ENCODE measurements around the gene WDR33.
A peak's percentile ranks its signal among the peaks of the same experiment; 100 is the strongest.

The WDR33 gene

DNA sequence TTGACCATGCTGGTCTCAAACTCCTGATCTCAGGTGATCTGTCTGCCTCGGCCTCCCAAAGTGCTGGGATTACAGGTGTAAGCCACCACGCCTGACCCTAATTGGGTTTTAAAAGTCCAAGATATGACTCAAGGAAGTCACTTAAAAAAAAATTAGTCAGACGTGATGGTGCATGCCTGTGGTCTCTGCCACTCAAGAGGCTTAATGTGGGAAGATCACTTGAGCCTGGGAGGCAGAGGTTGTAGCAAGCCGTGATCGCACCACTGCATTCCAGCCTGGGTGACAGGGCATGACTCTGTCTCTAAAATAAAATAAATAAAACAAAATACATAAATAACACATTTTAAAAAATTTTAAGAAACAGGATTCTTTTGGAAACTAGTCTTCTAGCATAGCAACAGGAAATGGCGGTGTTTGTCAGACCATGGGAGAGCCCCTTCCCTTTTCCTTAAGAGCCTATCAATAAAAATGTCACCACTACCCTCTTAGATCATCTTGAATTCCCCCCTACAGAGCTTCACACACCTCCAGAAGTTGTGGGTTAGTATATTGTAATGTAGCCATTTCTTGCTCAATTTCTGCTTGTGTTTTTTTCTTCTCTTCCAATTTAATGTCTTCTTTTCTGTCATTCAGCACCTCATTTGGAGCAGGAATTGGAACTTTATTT, 89.5 kb downstream of the WDR33 start:
- peak in 1 of 2 donors; percentile 18 for DNase-seq
- Histone ChIP-seq H2BK12ac (ENCODE audit: low read length) (no peak overlapping the region), H3K9ac (ENCODE audit: low read length) (no peak overlapping the region), H3K4me3 (ENCODE audit: low read depth, low read length) (no peak overlapping the region), H3K79me2 (ENCODE audit: control insufficient read depth, insufficient read depth, low read length, poor library complexity) (no peaks in the 10 kb centered on the region), H2AK5ac (ENCODE audit: low read length) (no peak overlapping the region), H2AFZ (ENCODE audit: insufficient read depth, low read length, poor library complexity) (no peak overlapping the region), H3K23ac (ENCODE audit: low read length) (no peak overlapping the region), H4K91ac (ENCODE audit: low read depth, low read length) (no peak overlapping the region), H3K4me2 (ENCODE audit: low read length) (no peak overlapping the region), H3K4me1 (ENCODE audit: control insufficient read depth in 1 of 2, insufficient read depth in 2 of 2, low read length in 2 of 2) (no peaks in the 10 kb centered on the region), H3K14ac (ENCODE audit: low read length) (no peak overlapping the region), H4K8ac (ENCODE audit: low read depth, low read length) (no peak overlapping the region), H4K12ac (ENCODE audit: low read depth, low read length) (no peak overlapping the region), H3K79me1 (ENCODE audit: low read length) (no peaks in the 10 kb centered on the region), H3K27me3 (ENCODE audit: insufficient read depth, low read length) (no peaks in the 10 kb centered on the region), H2BK5ac (ENCODE audit: low read depth, low read length, poor library complexity) (no peak overlapping the region), H3K9me3 (ENCODE audit: insufficient read depth, low read depth, low read length) (no peaks in the 10 kb centered on the region), H3K4ac (ENCODE audit: low read depth, low read length) (no peak overlapping the region), H2BK120ac (ENCODE audit: insufficient read depth, low read length, poor library complexity) (no peak overlapping the region), H3K36me3 (ENCODE audit: control insufficient read depth in 1 of 2, insufficient read depth in 2 of 2, low read length in 2 of 2) (peaks cover 26 to 39% of the 10 kb centered on the region in 2 experiments), H3K27ac (ENCODE audit: low read depth, low read length) (no peak overlapping the region), H3K18ac (ENCODE audit: low read length) (no peak overlapping the region)
- WGBS (ENCODE audit: extremely low coverage, insufficient coverage, insufficient read length), result no CpG with 5 or more reads among the region's 6 CpGs

DNA sequence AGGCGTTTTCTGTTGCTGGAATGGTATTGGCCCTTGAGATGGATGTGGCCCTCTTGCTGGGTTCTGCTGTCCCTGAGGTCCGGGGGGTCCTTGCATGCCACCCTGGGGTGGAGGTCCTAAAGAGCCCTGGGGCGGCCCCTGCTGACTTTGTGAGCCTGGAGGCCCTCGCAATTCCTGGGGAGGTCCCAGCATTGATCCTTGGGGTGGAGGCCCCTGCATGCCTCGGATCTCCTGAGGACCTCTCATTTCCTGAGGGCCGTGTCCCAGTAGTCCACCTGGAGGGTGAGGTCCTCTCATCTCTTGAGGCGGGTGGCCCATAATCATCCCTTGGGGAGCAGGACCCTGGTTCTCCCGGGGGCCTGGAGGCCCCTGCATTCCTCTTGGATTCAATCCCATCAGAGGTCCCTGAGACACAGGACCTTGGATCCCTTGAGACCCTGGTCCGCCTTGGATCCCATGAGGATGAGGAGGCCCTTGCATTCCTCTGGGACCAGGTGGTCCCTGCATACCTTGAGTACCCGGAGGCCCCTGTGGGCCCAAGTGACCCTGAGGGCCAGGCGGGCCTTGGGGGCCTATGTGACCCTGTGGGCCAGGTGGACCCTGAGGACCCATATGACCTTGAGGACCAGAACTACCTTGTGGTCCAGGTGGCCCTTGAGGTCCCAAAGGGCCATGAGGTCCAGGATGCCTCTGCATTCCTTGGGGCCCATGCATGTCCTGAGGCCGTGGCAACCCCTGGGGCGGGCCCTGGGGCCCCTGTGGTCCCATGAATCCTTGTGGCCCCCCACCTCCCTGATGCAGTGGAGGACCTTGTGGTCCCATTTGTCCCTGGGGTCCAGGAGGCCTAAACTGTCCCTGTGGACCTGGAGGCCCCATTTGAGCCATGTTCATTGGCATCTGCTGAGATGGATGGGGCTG, 91.4 kb downstream of the WDR33 start:
- peaks cover 29 to 35% of the 10 kb centered on the region in 2 experiments for H3K36me3 ChIP-seq (ENCODE audit: control insufficient read depth in 1 of 2, insufficient read depth in 2 of 2, low read length in 2 of 2)
- no peaks in the 10 kb centered on the region for H3K79me1 ChIP-seq (ENCODE audit: low read length)
- no peak overlapping the region for H3K14ac ChIP-seq (ENCODE audit: low read length)
- no peak overlapping the region for H3K9ac ChIP-seq (ENCODE audit: low read length)
- no peak for DNase-seq
- H2AK5ac ChIP-seq (ENCODE audit: low read length), result no peak overlapping the region
- H2BK12ac ChIP-seq (ENCODE audit: low read length), result no peak overlapping the region
- H3K27me3 ChIP-seq (ENCODE audit: insufficient read depth, low read length), result no peaks in the 10 kb centered on the region
- no peak overlapping the region for H2AFZ ChIP-seq (ENCODE audit: insufficient read depth, low read length, poor library complexity)
- no peaks in the 10 kb centered on the region for H3K79me2 ChIP-seq (ENCODE audit: control insufficient read depth, insufficient read depth, low read length, poor library complexity)
- H3K27ac ChIP-seq (ENCODE audit: low read depth, low read length), result no peak overlapping the region
- H4K12ac ChIP-seq (ENCODE audit: low read depth, low read length), result no peak overlapping the region
- no peaks in the 10 kb centered on the region for H3K4me1 ChIP-seq (ENCODE audit: control insufficient read depth in 1 of 2, insufficient read depth in 2 of 2, low read length in 2 of 2)
- no peak overlapping the region for H4K8ac ChIP-seq (ENCODE audit: low read depth, low read length)
- H2BK5ac ChIP-seq (ENCODE audit: low read depth, low read length, poor library complexity), result no peak overlapping the region
- no peak overlapping the region for H3K4me2 ChIP-seq (ENCODE audit: low read length)
- H3K4me3 ChIP-seq (ENCODE audit: low read depth, low read length), result no peak overlapping the region
- no peak overlapping the region for H3K18ac ChIP-seq (ENCODE audit: low read length)
- no peak overlapping the region for H3K4ac ChIP-seq (ENCODE audit: low read depth, low read length)
- H3K9me3 ChIP-seq (ENCODE audit: insufficient read depth, low read depth, low read length), result no peaks in the 10 kb centered on the region
- H3K23ac ChIP-seq (ENCODE audit: low read length), result no peak overlapping the region
- H2BK120ac ChIP-seq (ENCODE audit: insufficient read depth, low read length, poor library complexity), result no peak overlapping the region
- no peak overlapping the region for H4K91ac ChIP-seq (ENCODE audit: low read depth, low read length)
- WGBS (ENCODE audit: extremely low coverage, insufficient coverage, insufficient read length), result no CpG with 5 or more reads among the region's 13 CpGs

DNA sequence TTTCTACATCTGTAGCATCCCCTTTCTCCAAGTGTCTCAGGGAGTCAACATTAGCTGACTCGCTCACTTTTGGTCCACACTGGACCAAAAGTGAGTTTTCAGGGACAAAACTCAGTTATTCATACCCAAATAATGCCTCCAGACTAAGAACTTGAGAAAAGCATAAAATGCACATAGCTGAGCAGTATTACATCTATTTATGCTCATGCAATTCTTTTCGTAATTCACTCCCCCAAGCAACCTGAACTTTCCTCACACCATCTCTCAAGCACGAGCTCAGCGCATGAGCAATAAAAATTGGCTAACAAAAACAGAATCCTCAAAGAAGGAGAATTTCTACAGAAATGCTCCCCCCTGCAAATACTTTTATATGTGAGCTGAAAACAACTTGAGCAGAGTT, 92.7 kb downstream of the WDR33 start:
- H3K9ac ChIP-seq (ENCODE audit: low read length), result no peak overlapping the region
- no peak overlapping the region for H4K8ac ChIP-seq (ENCODE audit: low read depth, low read length)
- no peaks in the 10 kb centered on the region for H3K79me2 ChIP-seq (ENCODE audit: control insufficient read depth, insufficient read depth, low read length, poor library complexity)
- no peak overlapping the region for H3K18ac ChIP-seq (ENCODE audit: low read length)
- no peak overlapping the region for H2AK5ac ChIP-seq (ENCODE audit: low read length)
- no peaks in the 10 kb centered on the region for H3K9me3 ChIP-seq (ENCODE audit: insufficient read depth, low read depth, low read length)
- H3K36me3 ChIP-seq (ENCODE audit: control insufficient read depth in 1 of 2, insufficient read depth in 2 of 2, low read length in 2 of 2), result peaks cover 32 to 42% of the 10 kb centered on the region in 2 experiments
- H3K14ac ChIP-seq (ENCODE audit: low read length), result no peak overlapping the region
- no CpG with 5 or more reads among the region's 4 CpGs for WGBS (ENCODE audit: extremely low coverage, insufficient coverage, insufficient read length)
- H2AFZ ChIP-seq (ENCODE audit: insufficient read depth, low read length, poor library complexity), result no peak overlapping the region
- no peak overlapping the region for H3K4me2 ChIP-seq (ENCODE audit: low read length)
- H4K91ac ChIP-seq (ENCODE audit: low read depth, low read length), result no peak overlapping the region
- H2BK120ac ChIP-seq (ENCODE audit: insufficient read depth, low read length, poor library complexity), result no peak overlapping the region
- no peaks in the 10 kb centered on the region for H3K79me1 ChIP-seq (ENCODE audit: low read length)
- H3K27ac ChIP-seq (ENCODE audit: low read depth, low read length), result no peak overlapping the region
- no peak overlapping the region for H3K23ac ChIP-seq (ENCODE audit: low read length)
- no peaks in the 10 kb centered on the region for H3K27me3 ChIP-seq (ENCODE audit: insufficient read depth, low read length)
- no peak overlapping the region for H2BK5ac ChIP-seq (ENCODE audit: low read depth, low read length, poor library complexity)
- H3K4ac ChIP-seq (ENCODE audit: low read depth, low read length), result no peak overlapping the region
- no peak overlapping the region for H4K12ac ChIP-seq (ENCODE audit: low read depth, low read length)
- no peak overlapping the region for H2BK12ac ChIP-seq (ENCODE audit: low read length)
- no peak for DNase-seq
- no peaks in the 10 kb centered on the region for H3K4me1 ChIP-seq (ENCODE audit: control insufficient read depth in 1 of 2, insufficient read depth in 2 of 2, low read length in 2 of 2)
- no peak overlapping the region for H3K4me3 ChIP-seq (ENCODE audit: low read depth, low read length)

DNA sequence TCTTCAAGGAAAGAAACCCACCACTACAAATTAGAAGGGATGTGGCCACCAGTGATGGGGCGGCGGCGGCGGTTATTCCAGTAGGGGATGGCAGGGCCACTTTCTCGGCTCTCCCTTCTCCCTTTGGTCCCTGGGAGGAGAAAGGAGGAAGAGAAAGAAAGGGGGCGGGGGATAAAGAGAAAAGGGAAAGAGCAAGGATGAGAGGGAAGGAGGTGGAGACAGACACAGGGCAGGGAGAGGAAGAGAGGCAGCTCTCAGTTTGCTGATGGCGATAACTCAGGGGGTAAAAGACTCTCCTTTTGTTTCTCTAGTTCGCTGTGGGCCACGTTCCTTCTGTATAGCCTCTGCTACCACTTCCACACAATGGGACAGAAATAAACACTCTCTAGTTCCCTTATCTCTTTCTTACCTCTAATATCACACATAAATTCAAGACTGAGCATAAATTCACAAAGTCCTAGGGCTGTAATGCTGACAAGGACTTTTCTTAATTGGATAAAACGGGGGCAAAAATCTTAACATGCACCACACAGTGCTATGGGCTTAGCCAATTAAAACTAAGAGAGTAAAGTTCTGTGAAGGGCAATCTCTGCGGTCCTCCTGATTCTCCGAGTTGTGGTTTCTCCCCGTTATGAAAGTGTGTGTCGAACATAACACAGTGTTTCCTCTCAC, 95.1 kb downstream of the WDR33 start:
- Histone ChIP-seq H2BK5ac (ENCODE audit: low read depth, low read length, poor library complexity) (no peak overlapping the region), H4K8ac (ENCODE audit: low read depth, low read length) (no peak overlapping the region), H3K9me3 (ENCODE audit: insufficient read depth, low read depth, low read length) (no peaks in the 10 kb centered on the region), H2AK5ac (ENCODE audit: low read length) (no peak overlapping the region), H3K4me3 (ENCODE audit: low read depth, low read length) (no peak overlapping the region), H4K12ac (ENCODE audit: low read depth, low read length) (no peak overlapping the region), H3K4me2 (ENCODE audit: low read length) (no peak overlapping the region), H3K36me3 (ENCODE audit: control insufficient read depth in 1 of 2, insufficient read depth in 2 of 2, low read length in 2 of 2) (peaks cover 27 to 33% of the 10 kb centered on the region in 2 experiments), H3K14ac (ENCODE audit: low read length) (no peak overlapping the region), H3K4me1 (ENCODE audit: control insufficient read depth in 1 of 2, insufficient read depth in 2 of 2, low read length in 2 of 2) (no peaks in the 10 kb centered on the region), H3K9ac (ENCODE audit: low read length) (no peak overlapping the region), H3K27me3 (ENCODE audit: insufficient read depth, low read length) (no peaks in the 10 kb centered on the region), H3K18ac (ENCODE audit: low read length) (no peak overlapping the region), H3K79me2 (ENCODE audit: control insufficient read depth, insufficient read depth, low read length, poor library complexity) (no peaks in the 10 kb centered on the region), H2BK12ac (ENCODE audit: low read length) (no peak overlapping the region), H2AFZ (ENCODE audit: insufficient read depth, low read length, poor library complexity) (no peak overlapping the region), H3K4ac (ENCODE audit: low read depth, low read length) (no peak overlapping the region), H3K79me1 (ENCODE audit: low read length) (no peaks in the 10 kb centered on the region), H3K27ac (ENCODE audit: low read depth, low read length) (no peak overlapping the region), H4K91ac (ENCODE audit: low read depth, low read length) (no peak overlapping the region), H2BK120ac (ENCODE audit: insufficient read depth, low read length, poor library complexity) (no peak overlapping the region), H3K23ac (ENCODE audit: low read length) (no peak overlapping the region)
- DNase-seq, result no peak
- WGBS (ENCODE audit: extremely low coverage, insufficient coverage, insufficient read length), result no CpG with 5 or more reads among the region's 14 CpGs

Data from trophoblast cell (in vitro differentiated cells and primary cell).